GM23338 (cell line): Measurements from ENCODE around the gene OR2B2. TPM values are rescaled to one million over a fixed set of nuclear protein-coding genes. Genes with fewer than 3 reads are reported as not detected.

Source experiments
- ATAC-seq: fragments of 200-7000 bp; cut with Tn5 transposase; 3 replicates; pipeline ENCODE4 v1.9.1; 2020
- DNase-seq: peaks from one replicate; pipeline ENCODE4 v3.0.0-alpha.2; 2015; ENCODE audit warnings: low spot score
- H2AFZ ChIP-seq: fragments of 200-600 bp; sonication (generic); 2 replicates; pipeline ENCODE4 v1.8.0; 2016; ENCODE audit warnings: antibody characterized with exemption, mild to moderate bottlenecking, moderate library complexity
- H3F3A ChIP-seq: fragments of 200-600 bp; sonication (generic); replicated peaks from 2 replicates; pipeline ENCODE4 v1.8.0; 2017; ENCODE audit warnings: antibody characterized with exemption, mixed run types, low read depth
- H3K27ac ChIP-seq: fragments of 200-600 bp; sonication (generic); 2 replicates; pipeline ENCODE4 v1.6.1; 2016; ENCODE audit warnings: low read depth
- H3K27me3 ChIP-seq: fragments of 200-600 bp; sonication (generic); 2 replicates; pipeline ENCODE4 v1.8.0; 2016; ENCODE audit warnings: mild to moderate bottlenecking, mixed run types, moderate library complexity; ENCODE audit not compliant: insufficient read depth
- H3K36me3 ChIP-seq: fragments of 200-600 bp; sonication (generic); 2 replicates; pipeline ENCODE4 v1.8.0; 2016; ENCODE audit warnings: mild to moderate bottlenecking; ENCODE audit not compliant: insufficient read depth
- H3K4me1 ChIP-seq: fragments of 200-600 bp; sonication (generic); 2 replicates; pipeline ENCODE4 v1.8.0; 2016; ENCODE audit warnings: mild to moderate bottlenecking, moderate library complexity; ENCODE audit not compliant: insufficient read depth
- H3K4me2 ChIP-seq: fragments of 200-600 bp; sonication (generic); 2 replicates; pipeline ENCODE4 v1.7.1; 2017; ENCODE audit warnings: mixed run types
- H3K4me3 ChIP-seq: fragments of 200-600 bp; sonication (generic); 2 replicates; pipeline ENCODE4 v1.6.1; 2016; ENCODE audit warnings: mixed run types
- H3K79me2 ChIP-seq: fragments of 200-600 bp; sonication (generic); replicated peaks from 2 replicates; pipeline ENCODE4 v1.8.0; 2017; ENCODE audit warnings: mild to moderate bottlenecking; ENCODE audit not compliant: insufficient read depth
- H3K9me2 ChIP-seq: fragments of 200-600 bp; sonication (generic); 2 replicates; pipeline ENCODE4 v1.8.0; 2017; ENCODE audit not compliant: insufficient read depth
- H4K20me1 ChIP-seq: fragments of 200-600 bp; sonication (generic); replicated peaks from 2 replicates; pipeline ENCODE4 v1.8.0; 2017; ENCODE audit warnings: mild to moderate bottlenecking; ENCODE audit not compliant: insufficient read depth
- H3K27ac Mint-ChIP-seq: 2 replicates; pipeline ENCODE4 v1.8.0; 2020; ENCODE audit warnings: inconsistent platforms, mild to moderate bottlenecking, moderate library complexity, mixed read lengths
- H3K27me3 Mint-ChIP-seq: 3 replicates; pipeline ENCODE4 v1.8.0; 2022; ENCODE audit warnings: low read depth, mild to moderate bottlenecking, moderate library complexity, mixed read lengths, inconsistent platforms; ENCODE audit not compliant: insufficient read depth, poor library complexity
- H3K36me3 Mint-ChIP-seq: 3 replicates; pipeline ENCODE4 v1.8.0; 2021; ENCODE audit warnings: low read depth, mild to moderate bottlenecking, inconsistent platforms, moderate library complexity, mixed read lengths
- H3K4me1 Mint-ChIP-seq: 3 replicates; pipeline ENCODE4 v1.8.0; 2020; ENCODE audit warnings: mild to moderate bottlenecking, inconsistent platforms, mixed read lengths
- H3K4me3 Mint-ChIP-seq: 3 replicates; pipeline ENCODE4 v1.8.0; 2021; ENCODE audit warnings: moderate library complexity, mild to moderate bottlenecking, inconsistent platforms, mixed read lengths
- H3K9me3 Mint-ChIP-seq: 3 replicates; pipeline ENCODE4 v1.8.0; 2020; ENCODE audit warnings: moderate library complexity, mild to moderate bottlenecking, inconsistent platforms, mixed read lengths
- CREB1 ChIP-seq: fragments of 250-450 bp; sonication (Bioruptor Pico); IDR thresholded peaks from 2 replicates; pipeline ENCODE4 v1.5.0; 2020; ENCODE audit warnings: low read depth, mild to moderate bottlenecking, moderate library complexity
- EZH2 ChIP-seq: fragments of 200-600 bp; sonication (generic); IDR thresholded peaks from one replicate; pipeline ENCODE4 v1.8.0; 2017; ENCODE audit warnings: antibody characterized with exemption, mild to moderate bottlenecking, low read depth; ENCODE audit not compliant: unreplicated experiment
- EZH2phosphoT487 ChIP-seq: fragments of 200-600 bp; sonication (generic); IDR thresholded peaks from one replicate; pipeline ENCODE4 v1.8.1; 2018; ENCODE audit warnings: antibody characterized with exemption; ENCODE audit not compliant: unreplicated experiment
- polyA plus RNA-seq: library from polyadenylated mRNA; unstranded; fragments of >200 nt; fragmentation: Nextera tagmentation; extraction: Ambion mirVana; gene quantifications from 2 replicates; pipeline ENCODE4 v1.2.1, GENCODE V29; 2016
- total RNA-seq: library from RNA; depleted of rRNA; stranded (reverse); fragments of >200 nt; shearing (Covaris generic); gene quantifications from 2 replicates; pipeline ENCODE4 v1.2.3, GENCODE V29; 2014
- TF ChIP-seq, protein P1 (sequence below): IDR thresholded peaks from one replicate; pipeline ENCODE4 v1.6.1; 2018; ENCODE audit warnings: antibody characterized with exemption; ENCODE audit not compliant: unreplicated experiment
- TF ChIP-seq, protein P2 (sequence below): IDR thresholded peaks from 2 replicates; pipeline ENCODE4 v1.6.1; 2016; ENCODE audit warnings: antibody characterized with exemption
- TF ChIP-seq, protein P3 (sequence below), 2 experiments: fragments of 200-600 bp in 1 of 2; sonication (generic) in 1 of 2; conservative IDR thresholded peaks; 2 replicates each; pipeline versions ENCODE4 v1.5.1 to v1.6.1; 2016 to 2017; ENCODE audit warnings: antibody characterized with exemption in 2 of 2, low read depth in 2 of 2, mild to moderate bottlenecking in 2 of 2, moderate library complexity in 1 of 2

Gene OR2B2
- total and polyA plus RNA-seq, 2 experiments from 2014 or later = 0.38 TPM; not detected in 1

DNA sequence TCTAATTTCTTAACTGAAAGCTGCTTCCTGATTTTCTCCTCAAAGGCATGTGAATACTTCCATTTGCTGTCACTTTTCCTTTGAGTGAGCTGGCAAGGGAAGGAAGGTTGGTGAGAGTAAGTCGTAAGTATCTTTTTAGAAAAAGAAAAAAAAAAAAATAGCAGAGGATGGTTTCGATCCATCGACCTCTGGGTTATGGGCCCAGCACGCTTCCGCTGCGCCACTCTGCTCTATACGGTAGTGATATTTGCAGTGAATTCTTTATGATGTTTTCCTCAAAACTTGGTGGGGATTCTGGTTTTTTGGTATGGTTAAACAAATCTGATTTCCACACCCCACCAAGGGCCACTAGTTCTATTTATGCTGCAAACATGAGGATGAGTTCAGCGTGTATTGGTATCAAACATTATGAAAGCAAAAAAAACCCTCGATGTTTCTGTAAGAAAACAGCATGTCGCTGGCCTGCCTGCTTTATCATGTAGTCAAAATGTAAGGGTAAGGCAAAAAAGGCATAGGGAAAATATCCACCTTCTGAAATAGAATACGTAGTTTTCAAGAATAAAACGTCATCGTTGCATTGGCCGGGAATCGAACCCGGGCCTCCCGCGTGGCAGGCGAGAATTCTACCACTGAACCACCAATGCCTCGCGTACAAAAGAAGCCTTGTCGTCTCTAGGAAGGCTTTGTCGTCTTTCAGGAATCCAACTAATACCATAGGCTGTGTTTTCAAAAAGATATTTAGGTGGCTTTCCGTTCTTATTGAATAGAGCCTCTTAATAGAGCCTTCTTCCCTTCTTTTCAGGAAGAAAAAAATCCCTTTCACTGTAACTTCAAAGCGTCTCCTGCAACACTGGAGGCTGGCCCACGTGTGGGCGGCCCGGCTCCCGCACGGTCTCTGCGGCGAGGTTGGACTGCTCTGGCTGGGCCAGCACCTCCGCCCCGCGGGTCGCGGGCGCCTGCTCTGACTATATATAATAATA lies 9.6 kb downstream of the OR2B2 start:
- Histone ChIP-seq H3K79me2 (peaks cover 16% of the 10 kb centered on the region; the same call in 1 of the 2 replicates), H4K20me1 (no peaks in the 10 kb centered on the region), H3K4me1 (peaks cover 17% of the 10 kb centered on the region; the same call in 1 of the 2 replicates), H3K27me3 (no peaks in the 10 kb centered on the region), H3K36me3 (no peaks in the 10 kb centered on the region), H3K4me2 (peak overlapping the region; percentile 81), H3F3A (no peaks in the 10 kb centered on the region), H3K27ac (0 out of 2 replicates have a peak overlapping the region, but pooled peaks have one; percentile 23), H3K9me2 (no peaks in the 10 kb centered on the region), H3K4me3 (peak overlapping the region; percentile 74), H2AFZ (peak overlapping the region; percentile 89)
- DNase-seq (peak; percentile 72), ATAC-seq (peak; percentile 93)
- peaks cover 7% of the 10 kb centered on the region; the same call in 2 of the 3 replicates for H3K9me3 Mint-ChIP-seq
- peaks cover 22% of the 10 kb centered on the region; the same call in 2 of the 3 replicates for H3K4me1 Mint-ChIP-seq
- H3K4me3 Mint-ChIP-seq = peak overlapping the region; percentile 90
- peaks cover 13% of the 10 kb centered on the region for H3K27me3 Mint-ChIP-seq
- peaks cover 2% of the 10 kb centered on the region; the same call in 2 of the 3 replicates for H3K36me3 Mint-ChIP-seq
- TF ChIP-seq EZH2 (no peak), CREB1 (peak; percentile 83), EZH2phosphoT487 (no peak)
- TF ChIP-seq, protein P1, sequence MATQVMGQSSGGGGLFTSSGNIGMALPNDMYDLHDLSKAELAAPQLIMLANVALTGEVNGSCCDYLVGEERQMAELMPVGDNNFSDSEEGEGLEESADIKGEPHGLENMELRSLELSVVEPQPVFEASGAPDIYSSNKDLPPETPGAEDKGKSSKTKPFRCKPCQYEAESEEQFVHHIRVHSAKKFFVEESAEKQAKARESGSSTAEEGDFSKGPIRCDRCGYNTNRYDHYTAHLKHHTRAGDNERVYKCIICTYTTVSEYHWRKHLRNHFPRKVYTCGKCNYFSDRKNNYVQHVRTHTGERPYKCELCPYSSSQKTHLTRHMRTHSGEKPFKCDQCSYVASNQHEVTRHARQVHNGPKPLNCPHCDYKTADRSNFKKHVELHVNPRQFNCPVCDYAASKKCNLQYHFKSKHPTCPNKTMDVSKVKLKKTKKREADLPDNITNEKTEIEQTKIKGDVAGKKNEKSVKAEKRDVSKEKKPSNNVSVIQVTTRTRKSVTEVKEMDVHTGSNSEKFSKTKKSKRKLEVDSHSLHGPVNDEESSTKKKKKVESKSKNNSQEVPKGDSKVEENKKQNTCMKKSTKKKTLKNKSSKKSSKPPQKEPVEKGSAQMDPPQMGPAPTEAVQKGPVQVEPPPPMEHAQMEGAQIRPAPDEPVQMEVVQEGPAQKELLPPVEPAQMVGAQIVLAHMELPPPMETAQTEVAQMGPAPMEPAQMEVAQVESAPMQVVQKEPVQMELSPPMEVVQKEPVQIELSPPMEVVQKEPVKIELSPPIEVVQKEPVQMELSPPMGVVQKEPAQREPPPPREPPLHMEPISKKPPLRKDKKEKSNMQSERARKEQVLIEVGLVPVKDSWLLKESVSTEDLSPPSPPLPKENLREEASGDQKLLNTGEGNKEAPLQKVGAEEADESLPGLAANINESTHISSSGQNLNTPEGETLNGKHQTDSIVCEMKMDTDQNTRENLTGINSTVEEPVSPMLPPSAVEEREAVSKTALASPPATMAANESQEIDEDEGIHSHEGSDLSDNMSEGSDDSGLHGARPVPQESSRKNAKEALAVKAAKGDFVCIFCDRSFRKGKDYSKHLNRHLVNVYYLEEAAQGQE = no peak
- TF ChIP-seq, protein P2, sequence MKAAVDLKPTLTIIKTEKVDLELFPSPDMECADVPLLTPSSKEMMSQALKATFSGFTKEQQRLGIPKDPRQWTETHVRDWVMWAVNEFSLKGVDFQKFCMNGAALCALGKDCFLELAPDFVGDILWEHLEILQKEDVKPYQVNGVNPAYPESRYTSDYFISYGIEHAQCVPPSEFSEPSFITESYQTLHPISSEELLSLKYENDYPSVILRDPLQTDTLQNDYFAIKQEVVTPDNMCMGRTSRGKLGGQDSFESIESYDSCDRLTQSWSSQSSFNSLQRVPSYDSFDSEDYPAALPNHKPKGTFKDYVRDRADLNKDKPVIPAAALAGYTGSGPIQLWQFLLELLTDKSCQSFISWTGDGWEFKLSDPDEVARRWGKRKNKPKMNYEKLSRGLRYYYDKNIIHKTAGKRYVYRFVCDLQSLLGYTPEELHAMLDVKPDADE = peak; percentile 23; the same call in 1 of the 2 replicates
- TF ChIP-seq, protein P3, sequence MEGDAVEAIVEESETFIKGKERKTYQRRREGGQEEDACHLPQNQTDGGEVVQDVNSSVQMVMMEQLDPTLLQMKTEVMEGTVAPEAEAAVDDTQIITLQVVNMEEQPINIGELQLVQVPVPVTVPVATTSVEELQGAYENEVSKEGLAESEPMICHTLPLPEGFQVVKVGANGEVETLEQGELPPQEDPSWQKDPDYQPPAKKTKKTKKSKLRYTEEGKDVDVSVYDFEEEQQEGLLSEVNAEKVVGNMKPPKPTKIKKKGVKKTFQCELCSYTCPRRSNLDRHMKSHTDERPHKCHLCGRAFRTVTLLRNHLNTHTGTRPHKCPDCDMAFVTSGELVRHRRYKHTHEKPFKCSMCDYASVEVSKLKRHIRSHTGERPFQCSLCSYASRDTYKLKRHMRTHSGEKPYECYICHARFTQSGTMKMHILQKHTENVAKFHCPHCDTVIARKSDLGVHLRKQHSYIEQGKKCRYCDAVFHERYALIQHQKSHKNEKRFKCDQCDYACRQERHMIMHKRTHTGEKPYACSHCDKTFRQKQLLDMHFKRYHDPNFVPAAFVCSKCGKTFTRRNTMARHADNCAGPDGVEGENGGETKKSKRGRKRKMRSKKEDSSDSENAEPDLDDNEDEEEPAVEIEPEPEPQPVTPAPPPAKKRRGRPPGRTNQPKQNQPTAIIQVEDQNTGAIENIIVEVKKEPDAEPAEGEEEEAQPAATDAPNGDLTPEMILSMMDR (conservative IDR thresholded peaks at IDR 0.05; ENCODE audit: low read depth in 2 of 2) = no peak
- H3K27ac Mint-ChIP-seq = peak overlapping the region; percentile 90
